Endothelial cell (in vitro differentiated cells): ENCODE results near the gene PLCB1. TPM values are rescaled to one million over a fixed set of nuclear protein-coding genes. Genes with fewer than 3 reads are reported as not detected.

Experiments used
- DNase-seq: peaks from one replicate; pipeline ENCODE4 v3.0.0; 2021; ENCODE audit warnings: low spot score
- H3K27ac Mint-ChIP-seq: one replicate; pipeline ENCODE4 v1.8.0; 2021; ENCODE audit warnings: mixed read lengths, inconsistent platforms; ENCODE audit not compliant: unreplicated experiment
- H3K27me3 Mint-ChIP-seq: one replicate; pipeline ENCODE4 v1.8.0; 2021; ENCODE audit warnings: mild to moderate bottlenecking, moderate library complexity, mixed read lengths, inconsistent platforms; ENCODE audit not compliant: unreplicated experiment
- H3K36me3 Mint-ChIP-seq: one replicate; pipeline ENCODE4 v1.8.0; 2021; ENCODE audit warnings: mild to moderate bottlenecking, low read depth, mixed read lengths, inconsistent platforms; ENCODE audit not compliant: unreplicated experiment
- H3K4me1 Mint-ChIP-seq: one replicate; pipeline ENCODE4 v1.8.0; 2021; ENCODE audit warnings: mild to moderate bottlenecking, mixed read lengths, inconsistent platforms; ENCODE audit not compliant: unreplicated experiment
- H3K4me3 Mint-ChIP-seq: one replicate; pipeline ENCODE4 v1.8.0; 2021; ENCODE audit warnings: mild to moderate bottlenecking, mixed read lengths, inconsistent platforms; ENCODE audit not compliant: unreplicated experiment
- H3K9me3 Mint-ChIP-seq: one replicate; pipeline ENCODE4 v1.8.0; 2021; ENCODE audit warnings: mixed read lengths, inconsistent platforms; ENCODE audit not compliant: unreplicated experiment
- CTCF ChIP-seq: fragments of 200-600 bp; sonication (generic); IDR thresholded peaks from one replicate; pipeline ENCODE4 v1.5.0; 2021; ENCODE audit warnings: antibody characterized with exemption; ENCODE audit not compliant: unreplicated experiment
- total RNA-seq: library from RNA; stranded (reverse); fragmentation: NEBNext Ultra II Directional; extraction: Animal tissue kit (Norgen Biotek cat#: 25700); gene quantifications from one replicate; pipeline ENCODE4 v1.2.1, GENCODE V29; 2021; ENCODE audit not compliant: unreplicated experiment

The PLCB1 gene
- total RNA-seq, 1 donor from 2014 or later, result 8.1 TPM

- no peaks in the 10 kb centered on the region for H3K27me3 Mint-ChIP-seq
- H3K4me3 Mint-ChIP-seq, result no peak overlapping the region
- no peak for TF ChIP-seq CTCF
- no peak overlapping the region for H3K27ac Mint-ChIP-seq
- H3K36me3 Mint-ChIP-seq, result no peaks in the 10 kb centered on the region
- H3K9me3 Mint-ChIP-seq, result no peaks in the 10 kb centered on the region
- no peak for DNase-seq
- H3K4me1 Mint-ChIP-seq, result no peaks in the 10 kb centered on the region
Measured at GRCh38 chr20:8265588-8265987, 133.5 kb downstream of the PLCB1 start.

DNA sequence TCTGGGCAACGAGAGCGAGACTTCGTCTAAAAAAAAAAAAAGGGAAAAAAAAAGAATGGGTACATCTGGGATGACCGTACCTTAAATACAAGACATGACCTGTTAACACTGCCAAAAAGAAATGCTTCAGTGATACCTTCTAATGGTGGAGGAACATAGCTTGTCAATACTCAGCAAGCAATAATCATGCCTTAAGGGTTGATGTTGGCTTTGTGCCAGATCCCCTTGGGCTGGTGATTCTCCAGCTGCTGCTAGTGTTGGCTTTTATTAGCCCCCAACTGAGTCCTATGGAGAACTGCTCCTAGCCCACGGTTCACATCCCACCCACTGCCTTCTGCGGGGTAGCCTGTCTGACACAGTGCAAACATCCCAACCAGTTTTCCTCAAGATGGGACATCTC, 134.9 kb downstream of the PLCB1 start:
- Mint-ChIP-seq H3K27me3 (no peaks in the 10 kb centered on the region), H3K27ac (no peak overlapping the region), H3K4me3 (no peak overlapping the region), H3K4me1 (no peaks in the 10 kb centered on the region), H3K36me3 (no peaks in the 10 kb centered on the region), H3K9me3 (no peaks in the 10 kb centered on the region)
- no peak for DNase-seq
- no peak for TF ChIP-seq CTCF

- DNase-seq, result no peak
- peaks cover 3% of the 10 kb centered on the region for H3K4me1 Mint-ChIP-seq
Measured at GRCh38 chr20:8271727-8272126, 139.7 kb downstream of the PLCB1 start.

DNA sequence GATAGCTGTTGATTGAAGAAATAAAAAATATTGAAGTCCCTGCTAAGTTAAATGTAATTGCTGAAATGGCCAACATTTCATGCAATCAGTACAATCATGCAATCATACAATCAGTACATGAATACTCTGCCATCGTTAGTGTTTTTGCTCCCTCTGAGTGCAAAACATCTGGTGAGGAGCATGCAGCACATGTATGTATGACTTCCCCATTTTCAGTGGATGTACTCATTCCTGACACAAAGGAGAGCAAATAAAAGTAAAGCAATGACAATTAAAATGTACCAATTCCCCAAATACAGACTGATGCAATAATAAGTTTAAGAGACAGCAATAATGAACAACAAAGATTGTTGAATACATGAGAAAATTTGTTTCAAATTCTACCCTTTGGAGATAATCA, 140.7 kb downstream of the PLCB1 start:
- Mint-ChIP-seq H3K4me1 (peaks cover 3% of the 10 kb centered on the region), H3K9me3 (no peaks in the 10 kb centered on the region), H3K36me3 (no peaks in the 10 kb centered on the region), H3K27ac (no peak overlapping the region), H3K4me3 (no peak overlapping the region), H3K27me3 (no peaks in the 10 kb centered on the region)
- no peak for DNase-seq
- TF ChIP-seq CTCF, result no peak

More at GRCh38 chr20:8271727-8272126, 139.7 kb downstream of the PLCB1 start:
- Mint-ChIP-seq H3K36me3 (no peaks in the 10 kb centered on the region), H3K9me3 (no peaks in the 10 kb centered on the region), H3K4me3 (no peak overlapping the region), H3K27ac (no peak overlapping the region), H3K27me3 (no peaks in the 10 kb centered on the region)
- TF ChIP-seq CTCF, result no peak

DNA sequence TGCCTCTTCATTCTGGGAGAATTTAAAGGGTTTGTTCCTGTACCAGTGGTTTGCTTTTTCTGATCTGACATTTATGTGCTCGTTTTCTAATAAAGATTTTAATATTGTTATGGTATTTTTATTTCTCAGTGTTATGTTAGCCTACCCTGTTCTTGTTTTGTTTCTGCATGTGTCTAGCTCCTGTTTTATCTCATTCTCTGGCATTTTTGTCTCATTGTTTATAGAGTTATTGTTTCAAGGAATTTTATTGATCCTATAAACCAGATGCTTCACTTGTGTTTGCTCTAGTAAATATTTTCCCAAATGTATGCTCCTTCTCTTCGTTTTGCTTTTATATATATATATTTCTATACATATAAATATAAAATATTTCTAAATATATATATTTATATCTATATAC, 152.8 kb downstream of the PLCB1 start:
- no peak for TF ChIP-seq CTCF
- Mint-ChIP-seq H3K27me3 (no peaks in the 10 kb centered on the region), H3K4me1 (no peaks in the 10 kb centered on the region), H3K4me3 (no peak overlapping the region), H3K27ac (no peak overlapping the region), H3K36me3 (no peaks in the 10 kb centered on the region), H3K9me3 (no peaks in the 10 kb centered on the region)
- no peak for DNase-seq
